Activated CD8-positive, alpha-beta memory T cell treated with anti-CD3 and anti-CD28 coated beads, Interleukin-2, amount 50 U/mL, for 48 hours (primary cell): ENCODE data around the gene UPK3B.
"Not testable (repeated sequence)": the region's sequence is repeated elsewhere in the genome, so short reads cannot be mapped to it uniquely, and the experiment has no call there.

ENCODE experiments used
- DNase-seq: peaks from one replicate; pipeline ENCODE4 v3.0.0-alpha.2; 2020

Gene UPK3B

DNA sequence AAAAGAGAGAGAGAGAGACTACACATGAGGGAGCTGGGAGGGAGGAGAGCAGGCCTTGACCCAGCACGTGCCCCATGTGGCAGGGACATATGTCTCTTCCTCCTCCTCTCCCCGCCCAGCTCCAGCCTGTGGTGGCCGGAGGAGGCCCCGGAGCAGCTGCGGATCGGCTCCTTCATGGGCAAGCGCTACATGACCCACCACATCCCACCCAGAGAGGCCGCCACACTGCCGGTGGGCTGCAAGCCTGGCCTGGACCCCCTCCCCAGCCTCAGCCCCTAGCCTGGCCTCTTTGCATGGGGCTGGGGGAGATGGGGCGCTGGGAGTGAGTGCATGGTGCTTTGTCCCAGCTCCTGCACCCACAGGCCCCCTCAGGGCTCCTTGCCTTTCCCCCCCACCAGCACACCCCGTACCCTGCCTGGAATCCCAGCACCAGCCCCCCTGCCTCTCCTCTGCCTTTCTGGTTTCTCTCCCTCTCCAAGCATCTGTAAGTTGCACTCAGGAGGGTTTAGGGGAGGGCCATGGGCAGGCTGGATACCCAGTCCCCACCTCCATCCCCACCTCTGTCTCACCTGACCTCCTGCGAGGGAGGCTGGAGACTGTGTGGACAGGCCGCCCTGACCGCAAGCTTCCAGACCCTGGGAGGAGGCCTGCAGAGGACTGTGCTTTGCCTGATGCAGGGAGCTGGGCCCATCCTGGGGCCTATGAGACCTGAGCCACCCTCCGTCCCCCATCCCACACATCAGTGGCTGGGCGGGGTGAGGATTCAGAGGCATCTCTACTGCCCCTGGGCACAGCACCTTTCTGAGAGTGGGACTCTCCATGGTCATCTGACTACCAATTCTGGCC, 4.8 kb downstream of the UPK3B start:
- DNase-seq = no peak

DNA sequence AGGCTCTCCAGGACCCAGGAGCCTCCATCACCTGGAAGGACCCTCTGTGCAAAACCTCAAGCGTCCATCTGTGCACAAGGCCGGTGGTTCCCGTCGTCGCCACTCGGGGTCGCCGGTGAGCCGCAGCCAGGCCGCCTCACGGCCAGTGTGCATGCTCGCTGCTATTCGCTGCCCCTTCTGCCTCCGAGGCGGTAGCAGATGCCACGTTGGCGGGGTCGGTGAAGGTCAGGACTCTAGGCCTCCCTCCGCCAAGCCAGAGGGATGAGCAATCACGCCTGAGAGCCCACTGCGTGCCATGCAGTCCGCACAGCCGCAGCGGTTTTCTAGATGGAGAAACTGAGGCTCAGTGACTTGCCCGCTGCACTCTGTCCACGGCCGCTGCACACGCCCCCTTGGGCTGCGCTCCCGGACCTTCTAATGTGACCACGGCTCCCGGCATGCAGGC, 5.7 kb downstream of the UPK3B start:
- DNase-seq = no peak

DNA sequence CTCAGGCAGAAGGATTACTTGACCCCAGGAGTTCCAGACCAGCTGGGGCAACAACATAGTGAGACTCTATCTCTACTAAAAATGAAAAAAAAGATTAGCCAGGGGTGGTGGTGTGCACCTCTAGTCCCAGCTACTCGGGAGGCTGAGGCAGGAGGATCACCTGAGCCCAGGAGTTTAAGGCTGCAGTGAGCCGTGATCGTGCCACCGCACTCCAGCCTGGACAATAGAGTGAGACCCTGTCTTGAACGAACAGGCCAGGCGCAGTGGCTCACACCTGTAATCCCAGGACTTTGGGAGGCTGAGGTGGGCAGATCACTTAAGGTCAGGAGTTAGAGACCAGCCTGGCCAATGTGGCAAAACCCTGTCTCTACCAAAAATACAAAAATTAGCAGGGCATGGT, 6.6 kb downstream of the UPK3B start:
- DNase-seq = not testable (repeated sequence)

DNA sequence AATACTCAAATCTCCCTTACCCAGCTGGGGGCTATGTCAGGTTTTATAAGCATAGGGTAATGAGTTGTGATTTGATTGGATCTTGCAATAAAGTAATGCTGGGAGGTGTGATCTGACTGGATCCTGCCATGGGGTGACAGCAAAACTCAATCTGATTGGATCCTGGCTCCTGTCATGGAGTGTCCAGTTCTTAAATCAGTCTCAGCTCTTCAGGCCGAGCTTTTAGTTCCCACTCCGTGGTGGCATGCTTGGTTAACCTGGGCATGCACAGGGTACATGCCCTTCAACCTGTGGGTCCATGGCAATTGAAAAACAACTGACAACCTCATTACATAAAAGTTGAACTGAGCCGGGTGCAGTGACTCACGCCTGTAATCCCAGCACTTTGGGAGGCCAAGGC, 15.8 kb downstream of the UPK3B start:
- DNase-seq = not testable (repeated sequence)

DNA sequence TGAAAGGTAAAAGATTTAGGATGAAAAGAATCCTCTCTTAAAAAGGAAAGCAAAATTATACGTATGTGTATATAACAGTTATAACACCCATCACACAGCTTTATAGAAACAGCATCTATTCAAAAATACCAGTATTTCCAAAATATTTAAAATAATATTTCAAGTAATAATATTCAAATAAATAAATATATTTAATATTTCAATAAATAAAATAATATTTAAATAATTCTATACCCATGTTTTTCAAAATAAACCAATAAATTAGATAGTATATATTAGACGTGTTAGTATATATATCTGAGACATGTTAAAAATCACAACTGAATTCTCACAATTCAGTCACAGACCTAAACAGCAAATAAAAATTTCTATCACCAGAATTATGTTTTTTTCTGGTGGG, 21.3 kb downstream of the UPK3B start:
- not testable (repeated sequence) for DNase-seq

DNA sequence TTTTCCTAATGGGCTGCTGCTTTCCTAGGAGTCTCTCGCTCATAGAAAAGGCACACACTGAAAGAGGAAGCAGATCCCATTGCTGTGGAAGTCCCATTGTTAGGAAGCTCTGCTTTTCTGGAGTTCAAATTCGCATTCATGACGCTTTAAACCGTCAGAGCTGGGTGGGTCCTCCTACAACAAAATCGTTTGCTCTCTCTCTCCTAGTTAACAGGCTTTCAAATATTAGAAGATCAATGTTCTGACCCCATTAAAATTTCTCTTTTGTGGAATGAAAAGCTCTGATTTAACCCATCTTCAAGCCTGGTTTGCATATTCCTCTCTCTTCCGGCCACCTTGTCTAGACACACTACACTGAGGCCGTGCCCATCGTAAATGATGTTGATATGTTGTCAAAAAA, 32.8 kb downstream of the UPK3B start, which contains the start of gene SPDYE16:
SPDYE16 (minus strand) TSS at position 101 of the 400 bp plus-strand sequence. CDS start 1,838 bp downstream, outside the sequence.
- DNase-seq = not testable (repeated sequence)

DNA sequence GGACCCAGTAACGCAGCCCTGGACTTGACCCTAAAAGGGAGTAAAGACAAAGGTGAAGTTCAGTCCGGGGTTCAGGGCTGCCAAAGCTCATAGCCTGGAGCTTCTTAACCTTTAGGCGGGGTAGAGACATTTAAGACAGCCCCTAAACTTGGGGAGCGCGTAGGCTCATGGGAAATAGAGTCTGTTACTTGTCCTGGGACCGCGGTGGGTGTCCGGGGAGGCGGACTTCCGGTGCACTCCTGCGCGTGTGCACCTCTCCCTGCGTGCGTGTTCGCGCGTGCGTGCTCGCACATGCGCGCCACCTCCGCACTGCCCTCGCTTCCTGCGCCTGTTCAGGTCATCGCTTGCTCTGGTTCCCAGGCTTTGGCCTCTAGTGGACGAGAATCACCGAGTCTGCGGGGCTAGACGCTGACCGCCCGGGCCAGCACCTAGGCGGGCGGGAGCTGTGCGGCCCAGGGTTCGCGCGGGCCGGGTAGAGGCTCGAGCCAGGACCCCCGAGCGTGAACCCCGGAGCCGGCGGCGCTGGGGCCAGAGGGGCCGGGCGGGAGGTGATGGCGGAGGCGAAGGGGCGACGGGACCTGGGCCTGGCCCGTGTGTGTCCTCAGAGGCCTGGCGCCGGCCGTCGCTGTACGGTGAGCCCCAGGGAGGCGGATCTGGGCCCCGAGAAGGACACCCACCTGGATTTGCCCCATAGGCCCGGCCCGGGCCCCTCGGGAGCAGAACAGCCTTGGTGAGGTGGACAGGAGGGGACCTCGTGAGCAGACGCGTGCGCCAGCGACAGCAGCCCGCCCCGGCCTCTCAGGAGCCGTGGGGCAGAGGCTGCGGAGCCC, 38.9 kb downstream of the UPK3B start:
- DNase-seq = peak; percentile 86

DNA sequence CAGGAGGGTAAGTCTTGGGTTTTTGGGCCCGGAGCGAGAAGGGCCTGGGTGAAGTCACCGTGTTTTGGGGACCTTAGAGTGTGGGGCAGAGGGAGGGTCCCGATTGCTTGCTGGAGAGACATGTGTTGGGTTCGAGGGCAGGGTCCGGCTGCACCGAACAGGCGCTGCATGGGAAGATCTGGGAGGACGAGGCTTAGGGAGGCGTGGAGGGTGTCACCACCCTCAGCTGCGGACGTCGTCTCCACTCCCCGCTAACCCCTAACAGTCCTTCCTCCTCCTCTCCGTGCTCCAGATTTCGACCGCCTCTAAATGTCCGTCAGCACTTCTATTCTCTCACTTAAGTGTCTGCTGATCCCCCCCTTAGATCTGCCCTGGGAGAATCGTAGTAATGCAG, 39.5 kb downstream of the UPK3B start:
- DNase-seq = peak; percentile 53

DNA sequence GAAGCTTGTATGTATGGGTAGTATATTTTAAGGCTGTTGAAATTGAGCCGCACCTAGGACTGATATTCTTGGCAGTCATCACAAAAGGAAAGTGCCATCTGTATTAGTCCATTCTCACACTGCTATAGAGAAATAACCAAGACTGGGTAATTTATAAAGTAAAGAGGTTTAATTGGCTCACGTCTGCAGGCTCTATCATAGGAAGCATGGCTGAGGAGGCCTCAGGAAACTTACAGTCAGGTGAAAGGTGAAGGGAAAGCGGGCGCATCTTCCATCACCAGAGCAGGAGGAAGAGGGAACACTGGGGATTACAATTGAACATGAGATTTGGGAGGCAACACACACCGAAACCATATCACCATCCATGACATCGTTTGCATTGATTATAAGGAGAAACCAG, 41.6 kb downstream of the UPK3B start:
- not testable (repeated sequence) for DNase-seq

DNA sequence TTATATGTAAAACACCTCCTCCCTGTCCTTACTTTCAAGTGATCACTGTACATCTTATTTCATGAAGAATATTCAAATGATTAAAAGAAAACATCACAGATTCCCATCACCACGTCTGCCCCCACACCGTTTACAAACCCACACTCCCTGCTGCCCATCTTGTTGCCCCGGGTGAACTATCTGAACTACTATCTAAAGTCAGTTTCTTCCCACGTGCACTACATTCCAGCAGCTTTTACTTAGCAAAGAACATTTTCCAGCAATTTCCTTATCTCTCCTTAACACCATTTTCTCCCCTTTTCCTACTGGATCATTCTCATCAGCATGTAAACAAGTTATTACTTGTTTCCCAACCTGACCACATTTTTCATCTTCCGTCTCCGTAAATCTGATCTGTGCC, 49.3 kb downstream of the UPK3B start:
- not testable (repeated sequence) for DNase-seq

DNA sequence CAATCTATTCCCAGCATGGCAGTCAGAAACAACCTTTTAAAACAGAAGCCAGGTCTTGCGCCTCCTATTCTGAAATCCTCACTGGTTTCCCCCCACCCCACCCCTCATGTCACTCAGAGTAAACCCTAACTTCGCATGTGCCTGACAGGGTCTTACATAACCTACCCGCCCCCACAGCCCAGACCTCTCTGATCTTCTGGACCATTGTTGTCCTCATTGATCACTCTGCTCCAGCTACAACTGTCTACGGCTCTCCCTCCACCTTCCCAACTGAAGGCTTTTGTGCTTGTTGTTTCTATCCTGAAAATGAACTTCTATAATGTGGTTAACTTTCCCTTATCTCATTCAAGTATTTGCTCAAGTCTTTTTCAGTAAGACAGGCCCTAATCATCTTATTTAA, 49.8 kb downstream of the UPK3B start:
- not testable (repeated sequence) for DNase-seq

DNA sequence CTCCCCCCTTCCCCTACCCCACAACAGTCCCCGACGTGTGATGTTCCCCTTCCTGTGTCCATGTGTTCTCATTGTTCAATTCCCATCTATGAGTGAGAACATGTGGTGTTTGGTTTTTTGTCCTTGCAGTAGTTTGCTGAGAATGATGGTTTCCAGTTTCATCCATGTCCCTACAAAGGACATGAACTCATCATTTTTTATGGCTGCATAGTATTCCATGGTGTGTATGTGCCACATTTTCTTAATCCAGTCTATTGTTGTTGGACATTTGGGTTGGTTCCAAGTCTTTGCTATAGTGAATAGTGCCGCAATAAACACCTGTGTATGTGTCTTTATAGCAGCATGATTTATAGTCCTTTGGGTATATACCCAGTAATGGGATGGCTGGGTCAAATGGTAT, 51.0 kb downstream of the UPK3B start:
- DNase-seq = not testable (repeated sequence)

DNA sequence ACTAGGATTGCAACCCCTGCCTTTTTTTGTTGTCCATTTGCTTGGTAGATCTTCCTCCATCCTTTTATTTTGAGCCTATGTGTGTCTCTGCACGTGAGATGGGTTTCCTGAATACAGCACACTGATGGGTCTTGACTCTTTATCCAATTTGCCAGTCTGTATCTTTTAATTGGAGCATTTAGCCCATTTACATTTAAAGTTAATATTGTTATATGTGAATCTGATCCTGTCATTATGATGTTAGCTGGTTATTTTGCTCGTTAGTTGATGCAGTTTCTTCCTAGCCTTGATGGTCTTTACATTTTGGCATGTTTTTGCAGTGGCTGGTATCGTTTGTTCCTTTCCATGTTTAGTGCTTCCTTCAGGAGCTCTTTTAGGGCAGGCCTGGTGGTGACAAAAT, 54.6 kb downstream of the UPK3B start:
- not testable (repeated sequence) for DNase-seq
